HS-5 (cell line): Measurements from ENCODE around the gene KPNA4.
A peak's percentile ranks its signal among the peaks of the same experiment; 100 is the strongest.

Source experiments
- DNase-seq: peaks from one replicate; pipeline ENCODE4 v3.0.0-alpha.2; 2012; ENCODE audit warnings: low read depth

KPNA4 gene

GRCh38 chr3:160450846-160451245 lies 114.5 kb downstream of the KPNA4 start:
- peak; percentile 77 for DNase-seq

- DNase-seq: peak; percentile 94
Measured at GRCh38 chr3:160449636-160450598, 115.5 kb downstream of the KPNA4 start, which contains the start of gene TRIM59. Gene TRIM59, minus strand, starts transcription at chr3:160449786. Its CDS starts 10,603 bp downstream, at chr3:160439183.

DNA sequence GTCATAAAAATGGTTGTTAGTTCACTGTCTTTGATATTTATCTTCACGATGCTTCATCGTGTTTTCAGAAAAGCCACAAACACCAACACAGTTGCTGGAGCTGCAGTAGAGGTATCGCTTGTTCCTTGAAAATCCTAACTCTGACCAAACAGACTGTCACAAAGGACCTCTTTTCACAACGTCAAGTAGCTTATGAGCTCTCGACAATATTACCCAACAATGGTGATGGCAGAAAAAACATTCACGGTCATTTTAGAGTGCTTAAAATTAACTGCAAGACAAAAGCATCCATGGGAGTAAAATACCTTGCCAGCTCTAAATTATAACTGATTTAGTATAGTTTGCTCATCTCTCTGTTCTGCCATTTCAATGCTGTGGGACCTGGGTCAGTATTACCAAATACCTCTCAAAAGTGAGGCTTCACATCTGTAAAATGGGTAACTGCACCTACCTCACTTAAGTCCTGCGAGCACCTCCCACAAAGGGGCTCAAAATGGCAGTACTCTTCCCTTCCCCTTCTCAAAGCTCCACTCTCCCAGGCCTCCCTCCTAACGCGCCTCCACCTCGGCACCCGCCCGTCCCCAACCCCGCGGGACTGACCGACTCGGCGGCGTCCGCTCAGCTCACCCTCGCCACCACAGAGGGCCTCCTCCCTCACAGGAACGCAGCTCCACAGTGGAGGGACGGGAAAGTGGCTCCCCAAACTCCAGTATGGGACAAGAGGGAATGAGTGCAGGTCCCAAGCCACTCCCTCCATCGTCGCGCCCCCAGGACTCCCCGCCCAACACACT lies 116.3 kb downstream of the KPNA4 start:
- DNase-seq: peak; percentile 56

GRCh38 chr3:160447544-160447943 lies 117.8 kb downstream of the KPNA4 start:
- DNase-seq: peak; percentile 37

DNA sequence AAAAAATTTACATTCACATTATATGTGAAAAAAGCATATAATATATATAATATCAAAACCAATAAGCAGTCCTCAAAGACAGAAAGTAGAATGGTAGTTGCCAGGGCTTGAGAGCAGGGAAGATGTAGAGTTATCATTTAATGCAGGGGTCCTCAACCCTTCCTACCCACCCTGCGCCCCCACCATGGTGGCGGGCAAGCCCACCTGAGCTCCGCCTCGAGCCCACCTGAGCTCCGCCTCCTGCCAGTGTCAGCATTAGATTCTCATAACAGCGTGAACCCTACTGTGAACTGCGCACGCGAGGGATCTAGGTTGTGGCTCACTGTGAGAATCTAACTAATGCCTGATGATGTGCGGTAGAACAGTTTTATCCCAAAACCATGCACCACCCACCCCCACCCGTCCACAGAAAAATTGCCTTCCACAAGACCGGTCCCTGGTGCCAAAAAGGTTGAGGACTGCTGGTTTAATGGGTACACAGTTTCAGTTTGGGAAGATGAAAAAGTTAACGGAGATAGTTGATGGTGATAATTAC lies 118.8 kb downstream of the KPNA4 start:
- no peak for DNase-seq

- DNase-seq: no peak
Measured at GRCh38 chr3:160445854-160446253, 119.5 kb downstream of the KPNA4 start.
